Measurements from ENCODE around the gene GPD1L. TPM values are rescaled to one million over a fixed set of nuclear protein-coding genes. Genes with fewer than 3 reads are reported as not detected.

GPD1L gene
- polyA plus RNA-seq, 1 donor from 2014 or later = 18.2 TPM

- no peaks in the 10 kb centered on the region for H3K9me2 ChIP-seq (ENCODE audit: insufficient read depth, low read length)
- no peak for TF ChIP-seq MXI1 (conservative IDR thresholded peaks at IDR 0.05; ENCODE audit: poor library complexity, severe bottlenecking)
- TF ChIP-seq EP300 (conservative IDR thresholded peaks at IDR 0.05; ENCODE audit: poor library complexity, severe bottlenecking) = no peak
- TF ChIP-seq RAD21 (conservative IDR thresholded peaks at IDR 0.05) = no peak
- no peak for TF ChIP-seq POLR2AphosphoS5 (IDR thresholded peaks at IDR 0.05)
- TF ChIP-seq SMC3 (conservative IDR thresholded peaks at IDR 0.05; ENCODE audit: poor library complexity) = no peak
- no peak for TF ChIP-seq REST (IDR thresholded peaks at IDR 0.05; ENCODE audit: borderline replicate concordance)
- no peaks in the 10 kb centered on the region for H3K36me3 ChIP-seq (ENCODE audit: insufficient read depth, low read length)
- no peaks in the 10 kb centered on the region for H3K27me3 ChIP-seq (ENCODE audit: insufficient read depth, low read depth, low read length)
- H3K4me2 ChIP-seq (ENCODE audit: low read length) = no peak overlapping the region
- H3K4me3 ChIP-seq (ENCODE audit: low read length) = no peak overlapping the region
- no peak overlapping the region for H2AFZ ChIP-seq (ENCODE audit: low read depth, low read length)
- H3K79me2 ChIP-seq (replicated peaks; ENCODE audit: insufficient read depth, low read length) = no peaks in the 10 kb centered on the region
- H3F3A ChIP-seq (ENCODE audit: insufficient read depth, low read length, poor library complexity, severe bottlenecking) = no peaks in the 10 kb centered on the region
- no peak overlapping the region for H3K9ac ChIP-seq (ENCODE audit: low read length)
- no peak overlapping the region for H3K27ac ChIP-seq (ENCODE audit: low read length)
- H4K20me1 ChIP-seq (ENCODE audit: insufficient read depth) = no peaks in the 10 kb centered on the region
- H3K9me3 ChIP-seq (ENCODE audit: low read length) = no peaks in the 10 kb centered on the region
These were observed 48.7 kb downstream of the GPD1L start for GRCh38 chr3:32155117-32155516.

- Histone ChIP-seq H3K9me3 (ENCODE audit: low read length) (no peaks in the 10 kb centered on the region), H3K79me2 (replicated peaks; ENCODE audit: insufficient read depth, low read length) (no peaks in the 10 kb centered on the region), H2AFZ (ENCODE audit: low read depth, low read length) (no peak overlapping the region), H3K4me2 (ENCODE audit: low read length) (no peak overlapping the region), H3K36me3 (ENCODE audit: insufficient read depth, low read length) (no peaks in the 10 kb centered on the region), H3K27ac (ENCODE audit: low read length) (no peak overlapping the region), H3K9me2 (ENCODE audit: insufficient read depth, low read length) (no peaks in the 10 kb centered on the region), H4K20me1 (ENCODE audit: insufficient read depth) (no peaks in the 10 kb centered on the region), H3K4me3 (ENCODE audit: low read length) (no peak overlapping the region), H3F3A (ENCODE audit: insufficient read depth, low read length, poor library complexity, severe bottlenecking) (no peaks in the 10 kb centered on the region), H3K9ac (ENCODE audit: low read length) (no peak overlapping the region), H3K27me3 (ENCODE audit: insufficient read depth, low read depth, low read length) (no peaks in the 10 kb centered on the region)
- TF ChIP-seq MXI1 (conservative IDR thresholded peaks at IDR 0.05; ENCODE audit: poor library complexity, severe bottlenecking) (no peak), POLR2AphosphoS5 (IDR thresholded peaks at IDR 0.05) (no peak), RAD21 (conservative IDR thresholded peaks at IDR 0.05) (no peak), CTCF (IDR thresholded peaks at IDR 0.05; ENCODE audit: poor library complexity, severe bottlenecking) (no peak), TAF1 (IDR thresholded peaks at IDR 0.05; ENCODE audit: low read depth) (no peak), EZH2 (IDR thresholded peaks at IDR 0.05; ENCODE audit: borderline replicate concordance, insufficient read depth, low read length, poor library complexity, severe bottlenecking) (no peak), SMC3 (conservative IDR thresholded peaks at IDR 0.05; ENCODE audit: poor library complexity) (no peak), EP300 (conservative IDR thresholded peaks at IDR 0.05; ENCODE audit: poor library complexity, severe bottlenecking) (no peak), REST (IDR thresholded peaks at IDR 0.05; ENCODE audit: borderline replicate concordance) (no peak)
These were observed 51.3 kb downstream of the GPD1L start for GRCh38 chr3:32157600-32158264.
